ENCODE data around the gene PTGIR. TPM values are rescaled to one million over a fixed set of nuclear protein-coding genes. Genes with fewer than 3 reads are reported as not detected.

The PTGIR gene
- total and polyA plus RNA-seq, 10 of the 15 experiments (the other 5 are each of a cell fraction or from before 2014, with no cell fraction given) = 0.34 to 29.1 (median 9.9) TPM

GRCh38 chr19:46601318-46602224 lies 23.3 kb downstream of the PTGIR start, which contains the start of gene CALM3 (continued):
- TF ChIP-seq CEBPB (IDR thresholded peaks at IDR 0.05; ENCODE audit: borderline replicate concordance in 1 of 2, low read depth in 2 of 2, low read length in 2 of 2) (no peak), POLR2AphosphoS2 (IDR thresholded peaks at IDR 0.05; ENCODE audit: low read depth, low read length) (0 out of 2 replicates have a peak, but pooled peaks have one; percentile 28), POLR2AphosphoS5 (IDR thresholded peaks at IDR 0.05; ENCODE audit: low read length) (peak; percentile 65; the same call in 1 of the 2 replicates), CREB1 (IDR thresholded peaks at IDR 0.05; ENCODE audit: low read depth) (no peak), ATF2 (IDR thresholded peaks at IDR 0.05; ENCODE audit: low read length) (no peak), NKRF (conservative IDR thresholded peaks at IDR 0.05) (peak; percentile 83; the same call in 1 of the 2 replicates), FOXK2 (IDR thresholded peaks at IDR 0.05) (no peak), RBBP5 (conservative IDR thresholded peaks at IDR 0.05) (no peak), POLR2A (IDR thresholded peaks at IDR 0.05; ENCODE audit: low read depth, low read length) (peak; percentile 92), BACH1 (IDR thresholded peaks at IDR 0.05; ENCODE audit: borderline replicate concordance) (0 out of 2 replicates have a peak, but pooled peaks have one; percentile 15), EP300 (IDR thresholded peaks at IDR 0.05; ENCODE audit: borderline replicate concordance in 1 of 2, control insufficient read depth in 1 of 2, low read depth in 2 of 2, low read length in 2 of 2) (no peak), TCF12 (IDR thresholded peaks at IDR 0.05; ENCODE audit: low read depth, low read length) (peak; percentile 77; the same call in 1 of the 2 replicates), NR2C1 (IDR thresholded peaks at IDR 0.05) (no peak), BHLHE40 (IDR thresholded peaks at IDR 0.05; ENCODE audit: borderline replicate concordance in 1 of 2, low read depth in 2 of 2, low read length in 1 of 2) (no peak), MXI1 (IDR thresholded peaks at IDR 0.05; ENCODE audit: low read depth, low read length) (peak; percentile 36; the same call in 1 of the 2 replicates), TCF3 (IDR thresholded peaks at IDR 0.05; ENCODE audit: borderline replicate concordance, insufficient read depth, low read depth, low read length) (0 out of 2 replicates have a peak, but pooled peaks have one; percentile 53), CBX5 (IDR thresholded peaks at IDR 0.05; ENCODE audit: low read depth) (0 out of 2 replicates have a peak, but pooled peaks have one; percentile 72), PRDM15 (CRISPR knock-in tag; IDR thresholded peaks at IDR 0.05) (no peak), PML (IDR thresholded peaks at IDR 0.05; ENCODE audit: low read length) (0 out of 2 replicates have a peak, but pooled peaks have one; percentile 6), E2F4 (IDR thresholded peaks at IDR 0.05; ENCODE audit: low read depth, low read length) (no peak), MYC (IDR thresholded peaks at IDR 0.05; ENCODE audit: insufficient read depth, insufficient read length, insufficient replicate concordance, low read length, severe bottlenecking) (no peak)

Measured in GM12878 (cell line).